Measurements from ENCODE around the gene FOXP1.

GRCh38 chr3:71447197-71447596 is 136.3 kb downstream of the FOXP1 start:
- TF ChIP-seq POLR2A (IDR thresholded peaks at IDR 0.05) (no peak), POLR2AphosphoS5 (IDR thresholded peaks at IDR 0.05) (no peak)
- TF ChIP-seq, protein P1, sequence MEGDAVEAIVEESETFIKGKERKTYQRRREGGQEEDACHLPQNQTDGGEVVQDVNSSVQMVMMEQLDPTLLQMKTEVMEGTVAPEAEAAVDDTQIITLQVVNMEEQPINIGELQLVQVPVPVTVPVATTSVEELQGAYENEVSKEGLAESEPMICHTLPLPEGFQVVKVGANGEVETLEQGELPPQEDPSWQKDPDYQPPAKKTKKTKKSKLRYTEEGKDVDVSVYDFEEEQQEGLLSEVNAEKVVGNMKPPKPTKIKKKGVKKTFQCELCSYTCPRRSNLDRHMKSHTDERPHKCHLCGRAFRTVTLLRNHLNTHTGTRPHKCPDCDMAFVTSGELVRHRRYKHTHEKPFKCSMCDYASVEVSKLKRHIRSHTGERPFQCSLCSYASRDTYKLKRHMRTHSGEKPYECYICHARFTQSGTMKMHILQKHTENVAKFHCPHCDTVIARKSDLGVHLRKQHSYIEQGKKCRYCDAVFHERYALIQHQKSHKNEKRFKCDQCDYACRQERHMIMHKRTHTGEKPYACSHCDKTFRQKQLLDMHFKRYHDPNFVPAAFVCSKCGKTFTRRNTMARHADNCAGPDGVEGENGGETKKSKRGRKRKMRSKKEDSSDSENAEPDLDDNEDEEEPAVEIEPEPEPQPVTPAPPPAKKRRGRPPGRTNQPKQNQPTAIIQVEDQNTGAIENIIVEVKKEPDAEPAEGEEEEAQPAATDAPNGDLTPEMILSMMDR (IDR thresholded peaks at IDR 0.05), result no peak
